MCF 10A (cell line): ENCODE data around the gene DIAPH2. TPM values are rescaled to one million over a fixed set of nuclear protein-coding genes. Genes with fewer than 3 reads are reported as not detected.

Experiments used
- BruUV-seq: library from RNA; stranded (reverse); fragments of 400-500 nt; replicated peaks from 2 replicates; lab custom pipeline; 2021; lab: Mats Ljungman, UMichigan
- CTCF ChIA-PET: fragments of 300-600 bp; sonication (Branson Sonifier 250); formaldehyde crosslinking; extraction: SDS; loops from one replicate; lab custom pipeline; 2021; ENCODE audit warnings: antibody characterized with exemption, inconsistent platforms; lab: Yijun Ruan, JAX
- POLR2A ChIA-PET: fragments of 300-600, 350-650 bp; sonication (Branson Sonifier 250); formaldehyde crosslinking; extraction: SDS; loops from one replicate; lab custom pipeline; 2020; ENCODE audit warnings: antibody characterized with exemption, inconsistent platforms; lab: Yijun Ruan, JAX
- DNase-seq: peaks from one replicate; pipeline ENCODE4 v3.0.0-alpha.2; 2018; ENCODE audit not compliant: unreplicated experiment
- H3K27ac Mint-ChIP-seq: one replicate; pipeline ENCODE4 v1.8.0; 2022; ENCODE audit warnings: mild to moderate bottlenecking, low read depth, mixed read lengths; ENCODE audit not compliant: unreplicated experiment
- H3K27me3 Mint-ChIP-seq: one replicate; pipeline ENCODE4 v1.8.0; 2022; ENCODE audit warnings: mixed read lengths; ENCODE audit not compliant: insufficient read depth, unreplicated experiment
- H3K36me3 Mint-ChIP-seq: one replicate; pipeline ENCODE4 v1.8.0; 2022; ENCODE audit warnings: mild to moderate bottlenecking, moderate library complexity, mixed read lengths; ENCODE audit not compliant: insufficient read depth, unreplicated experiment
- H3K4me1 Mint-ChIP-seq: one replicate; pipeline ENCODE4 v1.8.0; 2022; ENCODE audit warnings: mixed read lengths; ENCODE audit not compliant: insufficient read depth, unreplicated experiment
- H3K4me3 Mint-ChIP-seq: one replicate; pipeline ENCODE4 v1.8.0; 2022; ENCODE audit warnings: mild to moderate bottlenecking, moderate library complexity, mixed read lengths; ENCODE audit not compliant: unreplicated experiment
- H3K9me3 Mint-ChIP-seq: one replicate; pipeline ENCODE4 v1.8.0; 2022; ENCODE audit warnings: mixed read lengths; ENCODE audit not compliant: unreplicated experiment
- CTCF ChIP-seq: fragments of 200-600 bp; IDR thresholded peaks from one replicate; pipeline ENCODE4 v1.8.0; 2022; ENCODE audit warnings: antibody characterized with exemption, mild to moderate bottlenecking; ENCODE audit not compliant: unreplicated experiment
- intact Hi-C: fragments of 100-400 bp; cut with micrococcal nuclease; formaldehyde crosslinking; loops from 2 replicates; pipeline ENCODE4 v1.14.1; 2022
- total RNA-seq: library from RNA; stranded (reverse); gene quantifications from 2 replicates; pipeline ENCODE4 v1.2.3, GENCODE V29; 2022

DIAPH2 gene
- total RNA-seq, 1 experiment from 2014 or later, result 17.6 TPM

- H3K4me3 Mint-ChIP-seq, result no peak overlapping the region
- H3K4me1 Mint-ChIP-seq, result no peaks in the 10 kb centered on the region
- peaks cover 11% of the 10 kb centered on the region for H3K27me3 Mint-ChIP-seq
- intact Hi-C loops, result no loop called here
- H3K9me3 Mint-ChIP-seq, result no peaks in the 10 kb centered on the region
- POLR2A ChIA-PET, result no interaction called here
- CTCF ChIA-PET, result interaction anchor here (0.7 kb wide), 1 partner anchor 37 kb away, joined by 4 read pairs; no protein-coding TSS in a partner anchor
- no peak for DNase-seq
- no peak overlapping the region for H3K27ac Mint-ChIP-seq
- no TSS peak for BruUV-seq
- no peaks in the 10 kb centered on the region for H3K36me3 Mint-ChIP-seq
- no peak for TF ChIP-seq CTCF
Measured at GRCh38 chrX:97538745-97539144, 854.1 kb downstream of the DIAPH2 start.

GRCh38 chrX:97539970-97540519 lies 855.4 kb downstream of the DIAPH2 start:
- ChIA-PET CTCF (no interaction called here), POLR2A (interaction anchor here (0.6 kb wide), 1 partner anchor 46 kb away, joined by 3 read pairs; no protein-coding TSS in a partner anchor)
- Mint-ChIP-seq H3K9me3 (no peaks in the 10 kb centered on the region), H3K27ac (no peak overlapping the region), H3K4me1 (no peaks in the 10 kb centered on the region), H3K4me3 (no peak overlapping the region), H3K27me3 (peaks cover 17% of the 10 kb centered on the region), H3K36me3 (no peaks in the 10 kb centered on the region)
- no peak for TF ChIP-seq CTCF
- DNase-seq, result no peak
- BruUV-seq, result no TSS peak
- intact Hi-C loops, result no loop called here

GRCh38 chrX:97547877-97548578 lies 863.4 kb downstream of the DIAPH2 start:
- peak; percentile 29 for DNase-seq
- Mint-ChIP-seq H3K9me3 (no peaks in the 10 kb centered on the region), H3K27ac (no peak overlapping the region), H3K27me3 (peaks cover 12% of the 10 kb centered on the region), H3K4me1 (no peaks in the 10 kb centered on the region), H3K36me3 (no peaks in the 10 kb centered on the region), H3K4me3 (no peak overlapping the region)
- no TSS peak for BruUV-seq
- ChIA-PET POLR2A (no interaction called here), CTCF (no interaction called here)
- intact Hi-C loops, result no loop called here
- no peak for TF ChIP-seq CTCF

GRCh38 chrX:97551821-97552220 lies 867.2 kb downstream of the DIAPH2 start:
- H3K27ac Mint-ChIP-seq, result no peak overlapping the region

More at GRCh38 chrX:97551821-97552220, 867.2 kb downstream of the DIAPH2 start:
- H3K4me1 Mint-ChIP-seq, result no peaks in the 10 kb centered on the region
- no TSS peak for BruUV-seq
- no peak for DNase-seq
- CTCF ChIA-PET, result no interaction called here
- intact Hi-C loops, result no loop called here
- no peak for TF ChIP-seq CTCF
- H3K27me3 Mint-ChIP-seq, result peaks cover 24% of the 10 kb centered on the region
- H3K4me3 Mint-ChIP-seq, result no peak overlapping the region
- H3K9me3 Mint-ChIP-seq, result no peaks in the 10 kb centered on the region
- POLR2A ChIA-PET, result interaction anchor here (0.7 kb wide), 1 partner anchor 320 kb away, joined by 3 read pairs; no protein-coding TSS in a partner anchor
- peaks cover 5% of the 10 kb centered on the region for H3K36me3 Mint-ChIP-seq
